IMR-90 (cell line): ENCODE data around the gene MTFR1L. TPM values are rescaled to one million over a fixed set of nuclear protein-coding genes. Genes with fewer than 3 reads are reported as not detected.

Source experiments
- ATAC-seq: fragments of 200-7000 bp; cut with Tn5 transposase; 2 replicates; pipeline ENCODE4 v1.9.1; 2020; ENCODE audit warnings: low read depth, mild to moderate bottlenecking, moderate library complexity
- BruUV-seq: library from RNA; stranded (reverse); fragments of 400-500 nt; replicated peaks from 2 replicates; lab custom pipeline; 2021; lab: Mats Ljungman, UMichigan
- CTCF ChIA-PET: fragments of 300-600 bp; formaldehyde crosslinking; extraction: SDS; loops from one replicate; lab custom pipeline; 2021; ENCODE audit warnings: antibody characterized with exemption; lab: Yijun Ruan, JAX
- POLR2A ChIA-PET: fragments of 300-600 bp; sonication (Branson Sonifier 250); formaldehyde crosslinking; loops from one replicate; lab custom pipeline; 2022; ENCODE audit warnings: antibody characterized with exemption; ENCODE audit not compliant: unreplicated experiment; lab: Charles Lee
- DNase-seq: peaks from one replicate; pipeline ENCODE4 v3.0.0; 2013
- H2AFZ ChIP-seq: replicated peaks from 2 replicates; pipeline ENCODE3; 2013; ENCODE audit warnings: low read length, mild to moderate bottlenecking; ENCODE audit not compliant: poor library complexity
- H2AK5ac ChIP-seq: 2 replicates; pipeline ENCODE4 v1.6.1; 2013; ENCODE audit warnings: low read depth, low read length, inconsistent platforms
- H2AK9ac ChIP-seq: replicated peaks from 2 replicates; pipeline ENCODE3; 2013; ENCODE audit warnings: mild to moderate bottlenecking, low read depth, low read length, moderate library complexity; ENCODE audit not compliant: poor library complexity
- H2BK120ac ChIP-seq: 2 replicates; pipeline ENCODE4 v1.6.1; 2013; ENCODE audit warnings: low read depth, low read length, inconsistent platforms
- H2BK15ac ChIP-seq: 3 replicates; pipeline ENCODE4 v1.6.1; 2013; ENCODE audit warnings: low read depth, low read length, inconsistent platforms
- H2BK20ac ChIP-seq: 2 replicates; pipeline ENCODE4 v1.6.1; 2013; ENCODE audit warnings: low read depth, mild to moderate bottlenecking, inconsistent platforms, low read length, moderate library complexity
- H2BK5ac ChIP-seq: 2 replicates; pipeline ENCODE4 v1.6.1; 2013; ENCODE audit warnings: mild to moderate bottlenecking, low read depth, low read length, inconsistent platforms; ENCODE audit not compliant: poor library complexity, severe bottlenecking
- H3K14ac ChIP-seq: replicated peaks from 2 replicates; pipeline ENCODE4 v1.6.1; 2013; ENCODE audit warnings: low read depth, low read length, inconsistent platforms
- H3K18ac ChIP-seq: 2 replicates; pipeline ENCODE4 v1.6.1; 2013; ENCODE audit warnings: low read depth, low read length, control low read depth
- H3K23ac ChIP-seq: 2 replicates; pipeline ENCODE4 v1.6.1; 2013; ENCODE audit warnings: low read depth, low read length, inconsistent platforms
- H3K27ac ChIP-seq: 2 replicates; pipeline ENCODE4 v1.5.1; 2013; ENCODE audit warnings: mild to moderate bottlenecking, control low read depth, low read length; ENCODE audit not compliant: insufficient read depth
- H3K27me3 ChIP-seq: 2 replicates; pipeline ENCODE4 v1.6.1; 2013; ENCODE audit warnings: low read length; ENCODE audit not compliant: control insufficient read depth, insufficient read depth
- H3K36me3 ChIP-seq: 2 replicates; pipeline ENCODE4 v1.6.1; 2013; ENCODE audit warnings: low read length, mixed read lengths; ENCODE audit not compliant: control insufficient read depth, insufficient read depth
- H3K4ac ChIP-seq: 2 replicates; pipeline ENCODE4 v1.6.1; 2013; ENCODE audit warnings: low read depth, low read length, inconsistent platforms
- H3K4me1 ChIP-seq: 2 replicates; pipeline ENCODE4 v1.6.1; 2013; ENCODE audit warnings: low read length, mixed read lengths; ENCODE audit not compliant: control insufficient read depth, insufficient read depth
- H3K4me2 ChIP-seq: 2 replicates; pipeline ENCODE4 v1.6.1; 2013; ENCODE audit warnings: low read depth, mild to moderate bottlenecking, control low read depth, low read length, moderate library complexity
- H3K4me3 ChIP-seq: 2 replicates; pipeline ENCODE4 v1.5.1; 2013; ENCODE audit warnings: low read depth, mild to moderate bottlenecking, control low read depth, low read length, moderate library complexity; ENCODE audit not compliant: insufficient read depth
- H3K56ac ChIP-seq: 2 replicates; pipeline ENCODE4 v1.6.1; 2013; ENCODE audit warnings: low read length, inconsistent platforms; ENCODE audit not compliant: insufficient read depth; ENCODE audit errors: extremely low read depth
- H3K79me1 ChIP-seq, 2 experiments: 2 replicates each; pipeline ENCODE4 v1.6.1; 2013; ENCODE audit warnings: low read length in 2 of 2, inconsistent platforms in 1 of 2, low read depth in 1 of 2
- H3K9ac ChIP-seq: 2 replicates; pipeline ENCODE4 v1.6.1; 2013; ENCODE audit warnings: low read depth, low read length, control low read depth
- H3K9me1 ChIP-seq: 2 replicates; pipeline ENCODE4 v1.6.1; 2013; ENCODE audit warnings: low read length, inconsistent platforms; ENCODE audit not compliant: insufficient read depth
- H3K9me3 ChIP-seq: 2 replicates; pipeline ENCODE4 v1.6.1; 2013; ENCODE audit warnings: low read length; ENCODE audit not compliant: control insufficient read depth, insufficient read depth
- H4K20me1 ChIP-seq: 2 replicates; pipeline ENCODE4 v1.6.1; 2013; ENCODE audit warnings: low read length, inconsistent platforms; ENCODE audit not compliant: insufficient read depth
- H4K5ac ChIP-seq: 2 replicates; pipeline ENCODE4 v1.6.1; 2013; ENCODE audit warnings: mild to moderate bottlenecking, low read depth, low read length, control low read depth
- H4K8ac ChIP-seq, 2 experiments: 2 replicates each; pipeline ENCODE4 v1.6.1; 2013; ENCODE audit warnings: low read depth in 2 of 2, low read length in 2 of 2, control low read depth in 1 of 2, inconsistent platforms in 1 of 2
- H4K91ac ChIP-seq: 2 replicates; pipeline ENCODE4 v1.6.1; 2013; ENCODE audit warnings: low read depth, low read length, inconsistent platforms; ENCODE audit not compliant: insufficient read depth
- BHLHE40 ChIP-seq: fragments of 150-350 bp; IDR thresholded peaks from 2 replicates; pipeline ENCODE4 v1.6.1; 2016; ENCODE audit warnings: mild to moderate bottlenecking, low read depth, low read length
- CEBPB ChIP-seq: IDR thresholded peaks from 2 replicates; pipeline ENCODE4 v1.6.1; 2012; ENCODE audit warnings: low read depth, low read length, improper control_type of control experiment
- CHD1 ChIP-seq: IDR thresholded peaks from 2 replicates; pipeline ENCODE4 v1.6.1; 2012; ENCODE audit warnings: low read depth, low read length, improper control_type of control experiment
- ELK1 ChIP-seq: fragments of 150-350 bp; IDR thresholded peaks from 2 replicates; pipeline ENCODE4 v1.6.1; 2016; ENCODE audit warnings: low read depth, mild to moderate bottlenecking, low read length, moderate library complexity, borderline replicate concordance
- FOS ChIP-seq: fragments of 150-350 bp; IDR thresholded peaks from 2 replicates; pipeline ENCODE4 v1.6.1; 2016; ENCODE audit warnings: low read depth, low read length
- MAFK ChIP-seq: IDR thresholded peaks from 2 replicates; pipeline ENCODE4 v1.6.1; 2012; ENCODE audit warnings: low read depth, low read length, improper control_type of control experiment
- MXI1 ChIP-seq: IDR thresholded peaks from 2 replicates; pipeline ENCODE4 v1.6.1; 2012; ENCODE audit warnings: low read depth, mild to moderate bottlenecking, low read length, moderate library complexity, borderline replicate concordance
- NFE2L2 ChIP-seq: fragments of 150-350 bp; IDR thresholded peaks from 2 replicates; pipeline ENCODE4 v1.6.1; 2016; ENCODE audit warnings: low read depth, mild to moderate bottlenecking, low read length
- POLR2A ChIP-seq: IDR thresholded peaks from 2 replicates; pipeline ENCODE4 v1.6.1; 2012; ENCODE audit warnings: mild to moderate bottlenecking, low read depth, low read length
- RAD21 ChIP-seq: IDR thresholded peaks from 2 replicates; pipeline ENCODE4 v1.6.1; 2012; ENCODE audit warnings: low read length, improper control_type of control experiment
- RCOR1 ChIP-seq: IDR thresholded peaks from 2 replicates; pipeline ENCODE4 v1.6.1; 2012; ENCODE audit warnings: mild to moderate bottlenecking, low read length, improper control_type of control experiment; ENCODE audit not compliant: insufficient replicate concordance
- RFX5 ChIP-seq: IDR thresholded peaks from 2 replicates; pipeline ENCODE4 v1.8.0; 2012; ENCODE audit warnings: low read depth, mild to moderate bottlenecking, low read length, moderate library complexity
- USF2 ChIP-seq: fragments of 150-350 bp; IDR thresholded peaks from 2 replicates; pipeline ENCODE4 v1.6.1; 2017; ENCODE audit warnings: mild to moderate bottlenecking, antibody characterized with exemption, low read length, low read depth
- WGBS, 2 experiments: methylation state at CpG; one replicate each; pipeline versions ENCODE4 v1.1.5 to v1.1.7; 2013; ENCODE audit warnings: missing lambda C conversion rate in 2 of 2; ENCODE audit not compliant: insufficient read length in 1 of 2; ENCODE audit errors: extremely low coverage in 2 of 2; 5-methylcytosine and 5-hydroxymethylcytosine counted together
- dilution Hi-C: fragments of 300-500 bp; cut with HindIII; formaldehyde crosslinking; loops from one replicate; pipeline ENCODE4 v1.14.3; 2018; ENCODE audit warnings: low sequenced_read_pairs; ENCODE audit not compliant: unreplicated experiment
- in situ Hi-C: fragments of 300-500 bp; cut with MboI; formaldehyde crosslinking; loops from 3 replicates; pipeline ENCODE4 v1.14.3; 2019; ENCODE audit warnings: low sequenced_read_pairs, inconsistent platforms, mixed read lengths
- intact Hi-C: fragments of 100-400 bp; cut with micrococcal nuclease; formaldehyde crosslinking; loops from 2 replicates; pipeline ENCODE4 v1.10.0; 2022
- polyA plus RNA-seq, 3 experiments: library from polyadenylated mRNA; depleted of rRNA; stranded (reverse); fragments of >200 nt; gene quantifications; 2 replicates each; pipeline ENCODE4 v1.2.3, GENCODE V29; 2012; ENCODE audit warnings: low replicate concordance in 1 of 3
- total RNA-seq: library from RNA; depleted of rRNA; stranded (reverse); fragments of >200 nt; gene quantifications from 2 replicates; pipeline ENCODE4 v1.2.3, GENCODE V29; 2012

The MTFR1L gene
- total and polyA plus RNA-seq, 2 of the 4 experiments (the other 2 are of a cell fraction), result 69.1 to 69.7 TPM

GRCh38 chr1:25772692-25773245, 47.0 kb upstream of the MTFR1L start:
- H2BK120ac ChIP-seq, result no peak overlapping the region
- H2BK5ac ChIP-seq, result no peak overlapping the region
- H3K4me2 ChIP-seq, result no peak overlapping the region
- no peak overlapping the region for H4K91ac ChIP-seq
- H3K23ac ChIP-seq, result no peak overlapping the region
- H3K27ac ChIP-seq, result no peak overlapping the region
- H3K27me3 ChIP-seq, result no peaks in the 10 kb centered on the region
- no peak for DNase-seq
- H3K9me3 ChIP-seq, result no peaks in the 10 kb centered on the region
- no peak overlapping the region for H2AK5ac ChIP-seq
- no peak overlapping the region for H3K18ac ChIP-seq
- 90% methylated on average over 3 of the region's 5 CpGs; no CpG with 5 or more reads in 1 of the 2 experiments for WGBS, 2 experiments
- BruUV-seq, result no TSS peak
- intact Hi-C loops (no loop called here), in situ Hi-C loops (no loop called here), dilution Hi-C loops (no loop called here)
- ATAC-seq, result no peak
- no peak overlapping the region for H3K9ac ChIP-seq
- no peak overlapping the region for H2AK9ac ChIP-seq
- H3K4me3 ChIP-seq, result no peak overlapping the region
- H4K20me1 ChIP-seq, result no peaks in the 10 kb centered on the region
- H3K14ac ChIP-seq, result no peak overlapping the region
- peaks cover 4% of the 10 kb centered on the region; the same call in 1 of the 2 replicates for H3K4me1 ChIP-seq
- ChIA-PET CTCF (no interaction called here), POLR2A (no interaction called here)
- H4K5ac ChIP-seq, result no peak overlapping the region
- no peaks in the 10 kb centered on the region for H3K79me1 ChIP-seq
- H2BK15ac ChIP-seq, result no peak overlapping the region
- no peak overlapping the region for H4K8ac ChIP-seq
- H3K56ac ChIP-seq, result no peak overlapping the region
- H3K4ac ChIP-seq, result no peak overlapping the region
- H2BK20ac ChIP-seq, result no peak overlapping the region
- TF ChIP-seq MAFK (no peak), RAD21 (no peak), FOS (no peak), CEBPB (no peak), RCOR1 (no peak), NFE2L2 (no peak), RFX5 (no peak), POLR2A (no peak), ELK1 (no peak), CHD1 (no peak), USF2 (no peak), BHLHE40 (no peak), MXI1 (no peak)
- H2AFZ ChIP-seq, result no peak overlapping the region
- peaks cover 29% of the 10 kb centered on the region; the same call in 1 of the 2 replicates for H3K36me3 ChIP-seq
- peaks cover 14% of the 10 kb centered on the region for H3K9me1 ChIP-seq
